IMR-90 (cell line): ENCODE data around the gene H3-3A. TPM values are rescaled to one million over a fixed set of nuclear protein-coding genes. Genes with fewer than 3 reads are reported as not detected.

Experiments used
- ATAC-seq: fragments of 200-7000 bp; cut with Tn5 transposase; 2 replicates; pipeline ENCODE4 v1.9.1; 2020; ENCODE audit warnings: low read depth, mild to moderate bottlenecking, moderate library complexity
- BruUV-seq: library from RNA; stranded (reverse); fragments of 400-500 nt; replicated peaks from 2 replicates; lab custom pipeline; 2021; lab: Mats Ljungman, UMichigan
- CTCF ChIA-PET: fragments of 300-600 bp; formaldehyde crosslinking; extraction: SDS; loops from one replicate; lab custom pipeline; 2021; ENCODE audit warnings: antibody characterized with exemption; lab: Yijun Ruan, JAX
- POLR2A ChIA-PET: fragments of 300-600 bp; sonication (Branson Sonifier 250); formaldehyde crosslinking; loops from one replicate; lab custom pipeline; 2022; ENCODE audit warnings: antibody characterized with exemption; ENCODE audit not compliant: unreplicated experiment; lab: Charles Lee
- DNase-seq: peaks from one replicate; pipeline ENCODE4 v3.0.0; 2013
- H2AFZ ChIP-seq: replicated peaks from 2 replicates; pipeline ENCODE3; 2013; ENCODE audit warnings: low read length, mild to moderate bottlenecking; ENCODE audit not compliant: poor library complexity
- H2AK5ac ChIP-seq: 2 replicates; pipeline ENCODE4 v1.6.1; 2013; ENCODE audit warnings: low read depth, low read length, inconsistent platforms
- H2AK9ac ChIP-seq: replicated peaks from 2 replicates; pipeline ENCODE3; 2013; ENCODE audit warnings: mild to moderate bottlenecking, low read depth, low read length, moderate library complexity; ENCODE audit not compliant: poor library complexity
- H2BK120ac ChIP-seq: 2 replicates; pipeline ENCODE4 v1.6.1; 2013; ENCODE audit warnings: low read depth, low read length, inconsistent platforms
- H2BK15ac ChIP-seq: 3 replicates; pipeline ENCODE4 v1.6.1; 2013; ENCODE audit warnings: low read depth, low read length, inconsistent platforms
- H2BK20ac ChIP-seq: 2 replicates; pipeline ENCODE4 v1.6.1; 2013; ENCODE audit warnings: low read depth, mild to moderate bottlenecking, inconsistent platforms, low read length, moderate library complexity
- H2BK5ac ChIP-seq: 2 replicates; pipeline ENCODE4 v1.6.1; 2013; ENCODE audit warnings: mild to moderate bottlenecking, low read depth, low read length, inconsistent platforms; ENCODE audit not compliant: poor library complexity, severe bottlenecking
- H3K14ac ChIP-seq: replicated peaks from 2 replicates; pipeline ENCODE4 v1.6.1; 2013; ENCODE audit warnings: low read depth, low read length, inconsistent platforms
- H3K18ac ChIP-seq: 2 replicates; pipeline ENCODE4 v1.6.1; 2013; ENCODE audit warnings: low read depth, low read length, control low read depth
- H3K23ac ChIP-seq: 2 replicates; pipeline ENCODE4 v1.6.1; 2013; ENCODE audit warnings: low read depth, low read length, inconsistent platforms
- H3K27ac ChIP-seq: 2 replicates; pipeline ENCODE4 v1.5.1; 2013; ENCODE audit warnings: mild to moderate bottlenecking, control low read depth, low read length; ENCODE audit not compliant: insufficient read depth
- H3K27me3 ChIP-seq: 2 replicates; pipeline ENCODE4 v1.6.1; 2013; ENCODE audit warnings: low read length; ENCODE audit not compliant: control insufficient read depth, insufficient read depth
- H3K36me3 ChIP-seq: 2 replicates; pipeline ENCODE4 v1.6.1; 2013; ENCODE audit warnings: low read length, mixed read lengths; ENCODE audit not compliant: control insufficient read depth, insufficient read depth
- H3K4ac ChIP-seq: 2 replicates; pipeline ENCODE4 v1.6.1; 2013; ENCODE audit warnings: low read depth, low read length, inconsistent platforms
- H3K4me1 ChIP-seq: 2 replicates; pipeline ENCODE4 v1.6.1; 2013; ENCODE audit warnings: low read length, mixed read lengths; ENCODE audit not compliant: control insufficient read depth, insufficient read depth
- H3K4me2 ChIP-seq: 2 replicates; pipeline ENCODE4 v1.6.1; 2013; ENCODE audit warnings: low read depth, mild to moderate bottlenecking, control low read depth, low read length, moderate library complexity
- H3K4me3 ChIP-seq: 2 replicates; pipeline ENCODE4 v1.5.1; 2013; ENCODE audit warnings: low read depth, mild to moderate bottlenecking, control low read depth, low read length, moderate library complexity; ENCODE audit not compliant: insufficient read depth
- H3K56ac ChIP-seq: 2 replicates; pipeline ENCODE4 v1.6.1; 2013; ENCODE audit warnings: low read length, inconsistent platforms; ENCODE audit not compliant: insufficient read depth; ENCODE audit errors: extremely low read depth
- H3K79me1 ChIP-seq, 2 experiments: 2 replicates each; pipeline ENCODE4 v1.6.1; 2013; ENCODE audit warnings: low read length in 2 of 2, inconsistent platforms in 1 of 2, low read depth in 1 of 2
- H3K9ac ChIP-seq: 2 replicates; pipeline ENCODE4 v1.6.1; 2013; ENCODE audit warnings: low read depth, low read length, control low read depth
- H3K9me1 ChIP-seq: 2 replicates; pipeline ENCODE4 v1.6.1; 2013; ENCODE audit warnings: low read length, inconsistent platforms; ENCODE audit not compliant: insufficient read depth
- H3K9me3 ChIP-seq: 2 replicates; pipeline ENCODE4 v1.6.1; 2013; ENCODE audit warnings: low read length; ENCODE audit not compliant: control insufficient read depth, insufficient read depth
- H4K20me1 ChIP-seq: 2 replicates; pipeline ENCODE4 v1.6.1; 2013; ENCODE audit warnings: low read length, inconsistent platforms; ENCODE audit not compliant: insufficient read depth
- H4K5ac ChIP-seq: 2 replicates; pipeline ENCODE4 v1.6.1; 2013; ENCODE audit warnings: mild to moderate bottlenecking, low read depth, low read length, control low read depth
- H4K8ac ChIP-seq, 2 experiments: 2 replicates each; pipeline ENCODE4 v1.6.1; 2013; ENCODE audit warnings: low read depth in 2 of 2, low read length in 2 of 2, control low read depth in 1 of 2, inconsistent platforms in 1 of 2
- H4K91ac ChIP-seq: 2 replicates; pipeline ENCODE4 v1.6.1; 2013; ENCODE audit warnings: low read depth, low read length, inconsistent platforms; ENCODE audit not compliant: insufficient read depth
- BHLHE40 ChIP-seq: fragments of 150-350 bp; IDR thresholded peaks from 2 replicates; pipeline ENCODE4 v1.6.1; 2016; ENCODE audit warnings: mild to moderate bottlenecking, low read depth, low read length
- CEBPB ChIP-seq: IDR thresholded peaks from 2 replicates; pipeline ENCODE4 v1.6.1; 2012; ENCODE audit warnings: low read depth, low read length, improper control_type of control experiment
- CHD1 ChIP-seq: IDR thresholded peaks from 2 replicates; pipeline ENCODE4 v1.6.1; 2012; ENCODE audit warnings: low read depth, low read length, improper control_type of control experiment
- FOS ChIP-seq: fragments of 150-350 bp; IDR thresholded peaks from 2 replicates; pipeline ENCODE4 v1.6.1; 2016; ENCODE audit warnings: low read depth, low read length
- MAFK ChIP-seq: IDR thresholded peaks from 2 replicates; pipeline ENCODE4 v1.6.1; 2012; ENCODE audit warnings: low read depth, low read length, improper control_type of control experiment
- MAZ ChIP-seq: IDR thresholded peaks from 2 replicates; pipeline ENCODE4 v1.6.1; 2012; ENCODE audit warnings: low read depth, mild to moderate bottlenecking, low read length, improper control_type of control experiment, moderate library complexity, borderline replicate concordance
- MXI1 ChIP-seq: IDR thresholded peaks from 2 replicates; pipeline ENCODE4 v1.6.1; 2012; ENCODE audit warnings: low read depth, mild to moderate bottlenecking, low read length, moderate library complexity, borderline replicate concordance
- NFE2L2 ChIP-seq: fragments of 150-350 bp; IDR thresholded peaks from 2 replicates; pipeline ENCODE4 v1.6.1; 2016; ENCODE audit warnings: low read depth, mild to moderate bottlenecking, low read length
- POLR2A ChIP-seq: IDR thresholded peaks from 2 replicates; pipeline ENCODE4 v1.6.1; 2012; ENCODE audit warnings: mild to moderate bottlenecking, low read depth, low read length
- RAD21 ChIP-seq: IDR thresholded peaks from 2 replicates; pipeline ENCODE4 v1.6.1; 2012; ENCODE audit warnings: low read length, improper control_type of control experiment
- RCOR1 ChIP-seq: IDR thresholded peaks from 2 replicates; pipeline ENCODE4 v1.6.1; 2012; ENCODE audit warnings: mild to moderate bottlenecking, low read length, improper control_type of control experiment; ENCODE audit not compliant: insufficient replicate concordance
- RFX5 ChIP-seq: IDR thresholded peaks from 2 replicates; pipeline ENCODE4 v1.8.0; 2012; ENCODE audit warnings: low read depth, mild to moderate bottlenecking, low read length, moderate library complexity
- SMC3 ChIP-seq: fragments of 150-350 bp; IDR thresholded peaks from 2 replicates; pipeline ENCODE4 v1.6.1; 2016; ENCODE audit warnings: low read depth, mild to moderate bottlenecking, antibody characterized with exemption, low read length, moderate library complexity
- WGBS, 2 experiments: methylation state at CpG; one replicate each; pipeline versions ENCODE4 v1.1.5 to v1.1.7; 2013; ENCODE audit warnings: missing lambda C conversion rate in 2 of 2; ENCODE audit not compliant: insufficient read length in 1 of 2; ENCODE audit errors: extremely low coverage in 2 of 2; 5-methylcytosine and 5-hydroxymethylcytosine counted together
- dilution Hi-C: fragments of 300-500 bp; cut with HindIII; formaldehyde crosslinking; loops from one replicate; pipeline ENCODE4 v1.14.3; 2018; ENCODE audit warnings: low sequenced_read_pairs; ENCODE audit not compliant: unreplicated experiment
- in situ Hi-C: fragments of 300-500 bp; cut with MboI; formaldehyde crosslinking; loops from 3 replicates; pipeline ENCODE4 v1.14.3; 2019; ENCODE audit warnings: low sequenced_read_pairs, inconsistent platforms, mixed read lengths
- intact Hi-C: fragments of 100-400 bp; cut with micrococcal nuclease; formaldehyde crosslinking; loops from 2 replicates; pipeline ENCODE4 v1.10.0; 2022
- polyA plus RNA-seq, 3 experiments: library from polyadenylated mRNA; depleted of rRNA; stranded (reverse); fragments of >200 nt; gene quantifications; 2 replicates each; pipeline ENCODE4 v1.2.3, GENCODE V29; 2012; ENCODE audit warnings: low replicate concordance in 1 of 3
- total RNA-seq: library from RNA; depleted of rRNA; stranded (reverse); fragments of >200 nt; gene quantifications from 2 replicates; pipeline ENCODE4 v1.2.3, GENCODE V29; 2012
- TF ChIP-seq, protein P1 (sequence below): conservative IDR thresholded peaks from 2 replicates; pipeline ENCODE4 v1.5.1; 2012; ENCODE audit warnings: mild to moderate bottlenecking, low read depth, low read length, improper control_type of control experiment
- TF ChIP-seq, protein P2 (sequence below): fragments of 150-350 bp; IDR thresholded peaks from 2 replicates; pipeline ENCODE4 v1.6.1; 2017; ENCODE audit warnings: mild to moderate bottlenecking, antibody characterized with exemption, low read length, low read depth
- TF ChIP-seq, protein P3 (sequence below): fragments of 150-350 bp; IDR thresholded peaks from 2 replicates; pipeline ENCODE4 v1.6.1; 2016; ENCODE audit warnings: low read depth, mild to moderate bottlenecking, low read length, moderate library complexity, borderline replicate concordance

Gene H3-3A
- total and polyA plus RNA-seq, 2 of the 4 experiments (the other 2 are of a cell fraction): 188 to 256 TPM

DNA sequence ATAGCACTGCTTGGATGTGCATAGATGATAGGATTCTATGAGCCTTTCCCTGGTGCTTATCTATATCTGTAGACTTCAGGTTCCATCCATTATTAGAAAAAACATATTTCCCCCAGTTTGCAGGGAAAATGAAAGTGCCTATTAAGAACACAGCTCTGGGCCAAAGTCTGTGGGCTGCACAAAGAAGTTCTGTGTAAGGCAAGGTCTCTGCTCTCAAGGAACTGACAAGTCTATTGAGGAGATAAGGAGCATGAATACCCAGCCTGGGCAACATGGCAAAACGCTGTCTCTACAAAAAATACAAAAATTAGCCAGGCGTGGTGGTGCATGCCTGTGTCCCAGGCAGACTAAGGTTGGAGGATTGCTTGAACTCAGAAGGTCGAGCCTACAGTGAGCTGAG, 41.1 kb upstream of the H3-3A start:
- no peak overlapping the region for H2BK120ac ChIP-seq
- no peak overlapping the region for H2AK9ac ChIP-seq
- H3K79me1 ChIP-seq: no peaks in the 10 kb centered on the region
- in situ Hi-C loops (no loop called here), intact Hi-C loops (no loop called here), dilution Hi-C loops (no loop called here)
- no peaks in the 10 kb centered on the region for H4K20me1 ChIP-seq
- no TSS peak for BruUV-seq
- H3K4me2 ChIP-seq: no peak overlapping the region
- H3K9ac ChIP-seq: no peak overlapping the region
- no peak overlapping the region for H2BK20ac ChIP-seq
- no peaks in the 10 kb centered on the region for H3K4me1 ChIP-seq
- ChIA-PET CTCF (no interaction called here), POLR2A (no interaction called here)
- H4K8ac ChIP-seq: no peak overlapping the region
- no peak overlapping the region for H2BK5ac ChIP-seq
- DNase-seq (no peak), ATAC-seq (no peak)
- H3K27me3 ChIP-seq: peaks cover 10% of the 10 kb centered on the region
- no peak overlapping the region for H3K23ac ChIP-seq
- H3K4ac ChIP-seq: no peak overlapping the region
- no CpG with 5 or more reads among the region's 3 CpGs for WGBS, 2 experiments
- H2AFZ ChIP-seq: no peak overlapping the region
- H4K5ac ChIP-seq: no peak overlapping the region
- H3K14ac ChIP-seq: no peak overlapping the region
- no peaks in the 10 kb centered on the region for H3K9me3 ChIP-seq
- no peak overlapping the region for H3K56ac ChIP-seq
- no peaks in the 10 kb centered on the region for H3K36me3 ChIP-seq
- no peak overlapping the region for H4K91ac ChIP-seq
- no peak overlapping the region for H3K18ac ChIP-seq
- H2BK15ac ChIP-seq: no peak overlapping the region
- H3K4me3 ChIP-seq: no peak overlapping the region
- no peak for TF ChIP-seq MAFK
- no peak for TF ChIP-seq SMC3
- TF ChIP-seq POLR2A: no peak
- no peak for TF ChIP-seq RCOR1
- TF ChIP-seq NFE2L2: no peak
- no peak for TF ChIP-seq MAZ
- no peak for TF ChIP-seq BHLHE40
- TF ChIP-seq, protein P1, sequence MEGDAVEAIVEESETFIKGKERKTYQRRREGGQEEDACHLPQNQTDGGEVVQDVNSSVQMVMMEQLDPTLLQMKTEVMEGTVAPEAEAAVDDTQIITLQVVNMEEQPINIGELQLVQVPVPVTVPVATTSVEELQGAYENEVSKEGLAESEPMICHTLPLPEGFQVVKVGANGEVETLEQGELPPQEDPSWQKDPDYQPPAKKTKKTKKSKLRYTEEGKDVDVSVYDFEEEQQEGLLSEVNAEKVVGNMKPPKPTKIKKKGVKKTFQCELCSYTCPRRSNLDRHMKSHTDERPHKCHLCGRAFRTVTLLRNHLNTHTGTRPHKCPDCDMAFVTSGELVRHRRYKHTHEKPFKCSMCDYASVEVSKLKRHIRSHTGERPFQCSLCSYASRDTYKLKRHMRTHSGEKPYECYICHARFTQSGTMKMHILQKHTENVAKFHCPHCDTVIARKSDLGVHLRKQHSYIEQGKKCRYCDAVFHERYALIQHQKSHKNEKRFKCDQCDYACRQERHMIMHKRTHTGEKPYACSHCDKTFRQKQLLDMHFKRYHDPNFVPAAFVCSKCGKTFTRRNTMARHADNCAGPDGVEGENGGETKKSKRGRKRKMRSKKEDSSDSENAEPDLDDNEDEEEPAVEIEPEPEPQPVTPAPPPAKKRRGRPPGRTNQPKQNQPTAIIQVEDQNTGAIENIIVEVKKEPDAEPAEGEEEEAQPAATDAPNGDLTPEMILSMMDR: no peak
- no peak for TF ChIP-seq FOS
- TF ChIP-seq MXI1: no peak
- no peak for TF ChIP-seq RAD21
- TF ChIP-seq CEBPB: no peak
- TF ChIP-seq, protein P2, sequence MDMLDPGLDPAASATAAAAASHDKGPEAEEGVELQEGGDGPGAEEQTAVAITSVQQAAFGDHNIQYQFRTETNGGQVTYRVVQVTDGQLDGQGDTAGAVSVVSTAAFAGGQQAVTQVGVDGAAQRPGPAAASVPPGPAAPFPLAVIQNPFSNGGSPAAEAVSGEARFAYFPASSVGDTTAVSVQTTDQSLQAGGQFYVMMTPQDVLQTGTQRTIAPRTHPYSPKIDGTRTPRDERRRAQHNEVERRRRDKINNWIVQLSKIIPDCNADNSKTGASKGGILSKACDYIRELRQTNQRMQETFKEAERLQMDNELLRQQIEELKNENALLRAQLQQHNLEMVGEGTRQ: no peak
- TF ChIP-seq, protein P3, sequence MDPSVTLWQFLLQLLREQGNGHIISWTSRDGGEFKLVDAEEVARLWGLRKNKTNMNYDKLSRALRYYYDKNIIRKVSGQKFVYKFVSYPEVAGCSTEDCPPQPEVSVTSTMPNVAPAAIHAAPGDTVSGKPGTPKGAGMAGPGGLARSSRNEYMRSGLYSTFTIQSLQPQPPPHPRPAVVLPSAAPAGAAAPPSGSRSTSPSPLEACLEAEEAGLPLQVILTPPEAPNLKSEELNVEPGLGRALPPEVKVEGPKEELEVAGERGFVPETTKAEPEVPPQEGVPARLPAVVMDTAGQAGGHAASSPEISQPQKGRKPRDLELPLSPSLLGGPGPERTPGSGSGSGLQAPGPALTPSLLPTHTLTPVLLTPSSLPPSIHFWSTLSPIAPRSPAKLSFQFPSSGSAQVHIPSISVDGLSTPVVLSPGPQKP: no peak
- TF ChIP-seq CHD1: no peak
- TF ChIP-seq RFX5: no peak
- H3K27ac ChIP-seq: no peak overlapping the region
- H3K9me1 ChIP-seq: no peaks in the 10 kb centered on the region
- H2AK5ac ChIP-seq: no peak overlapping the region
